Esophagus muscularis mucosa (tissue), 4 donors: ENCODE data around the gene SLC35A2. TPM values are rescaled to one million over a fixed set of nuclear protein-coding genes. Genes with fewer than 3 reads are reported as not detected.
A peak's percentile ranks its signal among the peaks of the same experiment; 100 is the strongest.

ENCODE experiments used
- DNase-seq: peaks from one replicate; pipeline ENCODE4 v3.0.0-alpha.2; 2017; ENCODE audit errors: extremely low spot score
- H3K27ac ChIP-seq, 4 donors: fragments of 200-600 bp; sonication (generic); replicated peaks in 1 of 4; 1 replicate in 3 of 4; 2 replicates in 1 of 4; pipeline ENCODE4 v1.5.1; 2016 to 2019; ENCODE audit warnings: mild to moderate bottlenecking in 1 of 4
- H3K27me3 ChIP-seq, 4 donors: fragments of 200-600 bp; sonication (generic); one replicate each; pipeline versions ENCODE4 v1.5.1 to v1.6.0; 2016 to 2019
- H3K36me3 ChIP-seq, 4 donors: fragments of 200-600 bp; sonication (generic); one replicate each; pipeline ENCODE4 v1.5.1; 2016 to 2019
- H3K4me1 ChIP-seq, 4 donors: fragments of 200-600 bp; sonication (generic); one replicate each; pipeline ENCODE4 v1.5.1; 2016 to 2019
- H3K4me3 ChIP-seq, 4 donors: fragments of 200-600 bp; sonication (generic); 1 replicate in 2 of 4; 2 replicates in 2 of 4; pipeline ENCODE4 v1.5.1; 2016 to 2019; ENCODE audit warnings: mild to moderate bottlenecking in 4 of 4, moderate library complexity in 1 of 4
- H3K9me3 ChIP-seq, 4 donors: fragments of 200-600 bp; sonication (generic); 1 replicate in 3 of 4; 2 replicates in 1 of 4; pipeline ENCODE4 v1.5.1; 2016 to 2019
- EP300 ChIP-seq: sonication (generic); formaldehyde crosslinking; IDR thresholded peaks from one replicate; pipeline ENCODE4 v1.6.1; 2017; ENCODE audit warnings: antibody characterized with exemption
- POLR2A ChIP-seq: fragments of 450-650 bp; IDR thresholded peaks from one replicate; pipeline ENCODE4 v1.6.1; 2017; ENCODE audit warnings: antibody characterized with exemption, moderate library complexity, mild to moderate bottlenecking, low read depth
- POLR2AphosphoS5 ChIP-seq, 2 donors: sonication (generic); formaldehyde crosslinking; IDR thresholded peaks; one replicate each; pipeline ENCODE4 v1.6.1; 2017; ENCODE audit warnings: antibody characterized with exemption in 2 of 2
- WGBS: methylation state at CpG from one replicate; pipeline ENCODE4 v1.1.5; 2018; 5-methylcytosine and 5-hydroxymethylcytosine counted together
- intact Hi-C: fragments of 100-400 bp; cut with DNase I; formaldehyde crosslinking; loops from one replicate; pipeline ENCODE4 v1.15.1; 2023
- total RNA-seq, 4 donors: library from RNA; depleted of rRNA; stranded (reverse); fragments of >200 nt; gene quantifications; one replicate each; pipeline versions ENCODE4 v1.1.0 to v1.2.1, GENCODE V29; 2016
- TF ChIP-seq, protein P1 (sequence below), 3 experiments: fragments of 200-600 bp in 2 of 3; fragments of 450-650 bp in 1 of 3; sonication (generic) in 2 of 3; IDR thresholded peaks; one replicate each; pipeline ENCODE4 v1.5.1; 2017 to 2019; ENCODE audit warnings: antibody characterized with exemption in 3 of 3, mild to moderate bottlenecking in 2 of 3, moderate library complexity in 1 of 3

SLC35A2 gene
- total RNA-seq, 4 donors from 2014 or later = 7.3 to 13.4 (median 10.0) TPM

GRCh38 chrX:48937054-48937907 lies 25.8 kb upstream of the SLC35A2 start:
- H3K27ac ChIP-seq = peak overlapping the region in 1 of 4 donors; percentile 54
- intact Hi-C loops = no loop called here

GRCh38 chrX:48936429-48937053 lies 25.1 kb upstream of the SLC35A2 start:
- Histone ChIP-seq H3K4me3 (no peak overlapping the region), H3K27ac (peak overlapping the region in 1 of 4 donors; percentile 54), H3K4me1 (peaks cover 11 to 21% (median 16%) of the 10 kb centered on the region in 4 donors), H3K9me3 (no peaks in the 10 kb centered on the region), H3K27me3 (no peaks in the 10 kb centered on the region), H3K36me3 (peaks cover 0 to 48% (median 24%) of the 10 kb centered on the region in 4 donors)
- intact Hi-C loops = no loop called here
- no peak for DNase-seq
- 88% methylated on average over 8 of the region's 8 CpGs for WGBS
- no peak for TF ChIP-seq EP300
- no peak for TF ChIP-seq POLR2A
- TF ChIP-seq, protein P1, sequence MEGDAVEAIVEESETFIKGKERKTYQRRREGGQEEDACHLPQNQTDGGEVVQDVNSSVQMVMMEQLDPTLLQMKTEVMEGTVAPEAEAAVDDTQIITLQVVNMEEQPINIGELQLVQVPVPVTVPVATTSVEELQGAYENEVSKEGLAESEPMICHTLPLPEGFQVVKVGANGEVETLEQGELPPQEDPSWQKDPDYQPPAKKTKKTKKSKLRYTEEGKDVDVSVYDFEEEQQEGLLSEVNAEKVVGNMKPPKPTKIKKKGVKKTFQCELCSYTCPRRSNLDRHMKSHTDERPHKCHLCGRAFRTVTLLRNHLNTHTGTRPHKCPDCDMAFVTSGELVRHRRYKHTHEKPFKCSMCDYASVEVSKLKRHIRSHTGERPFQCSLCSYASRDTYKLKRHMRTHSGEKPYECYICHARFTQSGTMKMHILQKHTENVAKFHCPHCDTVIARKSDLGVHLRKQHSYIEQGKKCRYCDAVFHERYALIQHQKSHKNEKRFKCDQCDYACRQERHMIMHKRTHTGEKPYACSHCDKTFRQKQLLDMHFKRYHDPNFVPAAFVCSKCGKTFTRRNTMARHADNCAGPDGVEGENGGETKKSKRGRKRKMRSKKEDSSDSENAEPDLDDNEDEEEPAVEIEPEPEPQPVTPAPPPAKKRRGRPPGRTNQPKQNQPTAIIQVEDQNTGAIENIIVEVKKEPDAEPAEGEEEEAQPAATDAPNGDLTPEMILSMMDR (IDR thresholded peaks at IDR 0.05) = no peak
- TF ChIP-seq POLR2AphosphoS5 (IDR thresholded peaks at IDR 0.05) = no peak

More at GRCh38 chrX:48937054-48937907, 25.8 kb upstream of the SLC35A2 start:
- WGBS = 40% methylated on average over 7 of the region's 9 CpGs
- TF ChIP-seq POLR2AphosphoS5 (IDR thresholded peaks at IDR 0.05) = peak in 1 of 2 donors; percentile 16
- no peak for TF ChIP-seq EP300
- peaks cover 0 to 47% (median 25%) of the 10 kb centered on the region in 4 donors for H3K36me3 ChIP-seq
- no peak overlapping the region for H3K4me3 ChIP-seq
- peaks cover 11 to 24% (median 16%) of the 10 kb centered on the region in 4 donors for H3K4me1 ChIP-seq
- no peak for DNase-seq
- no peaks in the 10 kb centered on the region for H3K9me3 ChIP-seq
- H3K27me3 ChIP-seq = no peaks in the 10 kb centered on the region

GRCh38 chrX:48935301-48935670 lies 23.8 kb upstream of the SLC35A2 start:
- intact Hi-C loops = no loop called here
- peaks cover 0 to 54% (median 23%) of the 10 kb centered on the region in 4 donors for H3K36me3 ChIP-seq
- no peak overlapping the region for H3K27ac ChIP-seq
- no peak overlapping the region for H3K4me3 ChIP-seq
- H3K27me3 ChIP-seq = no peaks in the 10 kb centered on the region
- DNase-seq = no peak
- peaks cover 7 to 21% (median 13%) of the 10 kb centered on the region in 4 donors for H3K4me1 ChIP-seq
- TF ChIP-seq POLR2A (no peak), POLR2AphosphoS5 (IDR thresholded peaks at IDR 0.05) (no peak), EP300 (no peak)
- TF ChIP-seq, protein P1 (IDR thresholded peaks at IDR 0.05) = no peak
- no peaks in the 10 kb centered on the region for H3K9me3 ChIP-seq
- 100% methylated on average over 1 of the region's 1 CpG for WGBS

GRCh38 chrX:48934581-48935300 lies 23.3 kb upstream of the SLC35A2 start:
- 77% methylated on average over 7 of the region's 7 CpGs for WGBS
- TF ChIP-seq POLR2A = no peak
- TF ChIP-seq POLR2AphosphoS5 (IDR thresholded peaks at IDR 0.05) = no peak
- TF ChIP-seq EP300 = no peak
- H3K9me3 ChIP-seq = no peaks in the 10 kb centered on the region
- no peaks in the 10 kb centered on the region for H3K27me3 ChIP-seq
- H3K27ac ChIP-seq = no peak overlapping the region
- no peak for DNase-seq
- peaks cover 0 to 56% (median 26%) of the 10 kb centered on the region in 4 donors for H3K36me3 ChIP-seq
- intact Hi-C loops = no loop called here
- no peak overlapping the region for H3K4me3 ChIP-seq
- peaks cover 3 to 17% (median 13%) of the 10 kb centered on the region in 4 donors for H3K4me1 ChIP-seq

- H3K4me3 ChIP-seq = no peak overlapping the region
- H3K27me3 ChIP-seq = no peaks in the 10 kb centered on the region
- no peaks in the 10 kb centered on the region for H3K9me3 ChIP-seq
- 95% methylated on average over 2 of the region's 2 CpGs for WGBS
- H3K4me1 ChIP-seq = peaks cover 3 to 17% (median 13%) of the 10 kb centered on the region in 4 donors
- H3K27ac ChIP-seq = no peak overlapping the region
- DNase-seq = no peak
- peaks cover 0 to 55% (median 27%) of the 10 kb centered on the region in 4 donors for H3K36me3 ChIP-seq
- intact Hi-C loops = no loop called here
- no peak for TF ChIP-seq POLR2A
- no peak for TF ChIP-seq POLR2AphosphoS5 (IDR thresholded peaks at IDR 0.05)
- TF ChIP-seq EP300 = no peak
- TF ChIP-seq, protein P1 (IDR thresholded peaks at IDR 0.05) = no peak
Measured at GRCh38 chrX:48933757-48934156, 22.3 kb upstream of the SLC35A2 start.
